SU-DHL-6 (cell line): Measurements from ENCODE around the gene KLHDC3.

ENCODE experiments used
- H2AFZ ChIP-seq: fragments of 200-600 bp; sonication (generic); 2 replicates; pipeline ENCODE4 v1.6.1; 2014; ENCODE audit warnings: low read depth, mild to moderate bottlenecking, moderate library complexity, mixed read lengths, antibody characterized with exemption, low read length; ENCODE audit not compliant: severe bottlenecking
- H3F3A ChIP-seq: fragments of 200-600 bp; shearing (Covaris generic); 2 replicates; pipeline ENCODE4 v1.6.0; 2016; ENCODE audit warnings: antibody characterized with exemption, mild to moderate bottlenecking; ENCODE audit not compliant: insufficient read depth
- H3K27ac ChIP-seq: fragments of 200-600 bp; sonication (generic); 2 replicates; pipeline ENCODE4 v1.5.1; 2016; ENCODE audit warnings: low read depth, mild to moderate bottlenecking, low read length, moderate library complexity, mixed read lengths
- H3K27me3 ChIP-seq: fragments of 200-600 bp; sonication (generic), shearing (Covaris generic); 2 replicates; pipeline ENCODE4 v1.6.0; 2014; ENCODE audit warnings: mild to moderate bottlenecking, low read length
- H3K36me3 ChIP-seq: fragments of 200-600 bp; sonication (generic); 2 replicates; pipeline ENCODE4 v1.6.1; 2014; ENCODE audit warnings: mild to moderate bottlenecking, low read length, mixed read lengths
- H3K4me2 ChIP-seq: fragments of 300-600, 200-600 bp; shearing (Covaris generic), sonication (generic); 2 replicates; pipeline ENCODE4 v1.6.0; 2014; ENCODE audit warnings: low read length, low read depth, mild to moderate bottlenecking; ENCODE audit not compliant: poor library complexity, severe bottlenecking
- H3K4me3 ChIP-seq: fragments of 200-600 bp; sonication (generic); 2 replicates; pipeline ENCODE4 v1.5.1; 2014; ENCODE audit warnings: antibody characterized with exemption, low read length, mild to moderate bottlenecking, mixed read lengths; ENCODE audit not compliant: insufficient read depth, poor library complexity, severe bottlenecking
- H3K79me2 ChIP-seq: fragments of 200-600 bp; sonication (generic); 2 replicates; pipeline ENCODE4 v1.6.1; 2014; ENCODE audit warnings: mild to moderate bottlenecking, low read length, moderate library complexity; ENCODE audit not compliant: insufficient read depth
- H3K9ac ChIP-seq: fragments of 200-600 bp; sonication (generic); 2 replicates; pipeline ENCODE4 v1.7.0; 2014; ENCODE audit warnings: mild to moderate bottlenecking, low read length
- H3K9me2 ChIP-seq: fragments of 200-600 bp; sonication (generic); replicated peaks from 2 replicates; pipeline ENCODE4 v1.6.1; 2014; ENCODE audit warnings: low read length; ENCODE audit not compliant: insufficient read depth
- H3K9me3 ChIP-seq: fragments of 200-600 bp; sonication (generic); 2 replicates; pipeline ENCODE4 v1.6.1; 2014; ENCODE audit warnings: low read length, mixed read lengths; ENCODE audit not compliant: insufficient read depth
- H4K20me1 ChIP-seq: fragments of 200-600 bp; sonication (generic); 2 replicates; pipeline ENCODE4 v1.6.1; 2014; ENCODE audit warnings: low read depth, mild to moderate bottlenecking, antibody characterized with exemption, low read length, moderate library complexity, mixed read lengths
- EZH2phosphoT487 ChIP-seq: fragments of 200-600 bp; sonication (generic), shearing (Covaris generic); conservative IDR thresholded peaks from 2 replicates; pipeline ENCODE4 v1.6.1; 2018; ENCODE audit warnings: mild to moderate bottlenecking, antibody characterized with exemption, low read length, moderate library complexity, mixed read lengths
- TF ChIP-seq, protein P1 (sequence below): fragments of 200-600 bp; sonication (generic); IDR thresholded peaks from one replicate; pipeline ENCODE4 v1.5.1; 2017; ENCODE audit warnings: antibody characterized with exemption, mild to moderate bottlenecking, low read length, moderate library complexity; ENCODE audit not compliant: insufficient read depth, poor library complexity, severe bottlenecking

KLHDC3 gene

DNA sequence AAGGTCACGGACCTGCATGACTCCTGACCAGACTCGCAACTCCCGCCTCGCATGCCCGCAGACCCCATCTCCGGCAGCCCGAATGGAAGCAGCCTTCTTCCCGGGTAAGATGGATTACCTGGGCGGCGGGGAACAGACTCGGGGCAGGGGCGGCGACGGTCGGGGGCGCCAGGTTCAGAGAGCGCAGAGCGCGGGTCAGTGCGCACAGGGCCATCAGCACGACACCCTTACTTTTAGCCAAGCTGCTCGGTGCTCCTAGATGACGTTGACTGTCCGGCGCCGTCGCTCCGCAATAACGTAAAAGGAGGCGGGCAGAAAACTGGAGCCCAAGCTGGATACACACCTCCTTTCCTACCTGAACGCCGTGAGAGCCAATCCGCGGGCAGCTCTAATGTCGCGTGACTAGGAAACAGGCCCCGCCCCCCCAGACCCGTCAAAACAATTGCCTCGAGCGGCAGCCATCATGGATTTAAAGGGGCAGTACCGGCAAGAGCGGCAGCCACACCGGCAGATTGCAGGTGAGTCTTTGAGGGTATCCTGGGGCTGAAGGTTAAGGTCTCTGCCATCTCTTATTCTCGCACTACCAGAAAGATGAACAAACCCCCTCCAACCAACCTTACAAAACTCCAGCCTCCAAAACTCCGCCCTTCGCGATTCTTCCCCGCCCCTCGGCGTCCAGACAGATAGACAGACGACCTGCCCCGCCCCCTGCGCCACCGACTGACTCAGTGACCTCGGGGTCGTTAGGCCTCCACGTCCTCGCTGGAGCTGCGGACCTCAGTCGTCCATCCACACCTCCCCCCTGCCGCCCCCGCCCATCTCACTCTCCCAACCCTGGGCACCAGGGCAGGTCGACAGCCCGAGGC lies 45.4 kb downstream of the KLHDC3 start, which contains the start of the genes KLC4 and MRPL2:
TSS of gene KLC4 (plus strand) at position 464 of the 866 bp plus-strand sequence. CDS start 1,705 bp downstream, outside the sequence.
TSS of gene MRPL2 (minus strand) at position 267 of the 866 bp plus-strand sequence. CDS start at position 214, 53 bp downstream.
- Histone ChIP-seq H4K20me1 (no peaks in the 10 kb centered on the region), H3K9ac (peak within 1 kb of the TSS; percentile 86), H3K9me3 (no peaks in the 10 kb centered on the region), H3K4me2 (peak within 1 kb of the TSS; percentile 85), H2AFZ (peak within 1 kb of the TSS; percentile 85), H3K9me2 (no peaks in the 10 kb centered on the region), H3K36me3 (no peaks in the 10 kb centered on the region), H3F3A (0 out of 2 replicates have a peak, but pooled peaks cover 1% of the 10 kb centered on the region), H3K27me3 (no peaks in the 10 kb centered on the region), H3K27ac (peak within 1 kb of the TSS; percentile 45; the same call in 1 of the 2 replicates), H3K4me3 (peak within 1 kb of the TSS; percentile 87), H3K79me2 (peaks cover 15% of the 10 kb centered on the region)
- TF ChIP-seq, protein P1, sequence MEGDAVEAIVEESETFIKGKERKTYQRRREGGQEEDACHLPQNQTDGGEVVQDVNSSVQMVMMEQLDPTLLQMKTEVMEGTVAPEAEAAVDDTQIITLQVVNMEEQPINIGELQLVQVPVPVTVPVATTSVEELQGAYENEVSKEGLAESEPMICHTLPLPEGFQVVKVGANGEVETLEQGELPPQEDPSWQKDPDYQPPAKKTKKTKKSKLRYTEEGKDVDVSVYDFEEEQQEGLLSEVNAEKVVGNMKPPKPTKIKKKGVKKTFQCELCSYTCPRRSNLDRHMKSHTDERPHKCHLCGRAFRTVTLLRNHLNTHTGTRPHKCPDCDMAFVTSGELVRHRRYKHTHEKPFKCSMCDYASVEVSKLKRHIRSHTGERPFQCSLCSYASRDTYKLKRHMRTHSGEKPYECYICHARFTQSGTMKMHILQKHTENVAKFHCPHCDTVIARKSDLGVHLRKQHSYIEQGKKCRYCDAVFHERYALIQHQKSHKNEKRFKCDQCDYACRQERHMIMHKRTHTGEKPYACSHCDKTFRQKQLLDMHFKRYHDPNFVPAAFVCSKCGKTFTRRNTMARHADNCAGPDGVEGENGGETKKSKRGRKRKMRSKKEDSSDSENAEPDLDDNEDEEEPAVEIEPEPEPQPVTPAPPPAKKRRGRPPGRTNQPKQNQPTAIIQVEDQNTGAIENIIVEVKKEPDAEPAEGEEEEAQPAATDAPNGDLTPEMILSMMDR = no peak
- TF ChIP-seq EZH2phosphoT487 = no peak

DNA sequence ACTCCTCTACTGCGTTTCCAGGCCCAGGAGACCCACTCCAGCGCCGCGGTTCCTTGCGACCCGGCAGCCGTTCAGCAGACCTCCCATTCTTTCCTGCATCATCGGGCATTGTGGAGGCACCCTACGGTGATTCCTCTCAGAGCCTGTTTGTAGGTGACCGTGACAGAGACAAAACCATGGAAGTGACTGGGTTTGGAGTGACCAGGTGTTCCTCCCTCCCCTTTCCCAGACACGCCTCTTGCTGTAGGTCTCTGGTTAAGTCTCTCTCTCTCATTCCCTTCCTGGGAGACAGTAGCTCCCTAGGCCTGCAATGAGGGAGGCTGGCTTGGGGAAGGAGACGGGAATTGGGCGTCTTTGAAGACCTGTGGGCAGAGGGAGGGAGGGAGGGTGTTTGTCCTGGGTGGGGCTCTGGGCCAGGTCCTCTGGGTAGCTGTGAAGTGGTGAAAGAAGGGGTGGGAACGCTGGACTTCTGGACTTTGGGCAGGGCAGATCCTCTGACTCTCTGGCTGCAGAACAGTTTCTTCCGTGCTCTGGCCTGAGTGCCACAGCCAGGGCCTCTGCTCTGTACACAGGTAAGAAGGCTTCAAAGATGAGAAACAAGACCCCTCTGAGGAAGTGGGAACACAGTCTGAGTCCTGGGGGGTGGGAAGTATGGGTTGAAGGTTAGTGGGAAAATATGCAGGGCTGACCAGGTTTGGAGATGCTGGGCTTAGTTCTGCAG lies 46.1 kb downstream of the KLHDC3 start:
- no peak for TF ChIP-seq EZH2phosphoT487
- TF ChIP-seq, protein P1 = no peak
- H3K4me3 ChIP-seq = peak overlapping the region; percentile 87
- H3K79me2 ChIP-seq = peaks cover 15% of the 10 kb centered on the region
- no peaks in the 10 kb centered on the region for H3K9me3 ChIP-seq
- H4K20me1 ChIP-seq = no peaks in the 10 kb centered on the region
- peak overlapping the region; percentile 86 for H3K9ac ChIP-seq
- H3K9me2 ChIP-seq = no peaks in the 10 kb centered on the region
- H3F3A ChIP-seq = no peaks in the 10 kb centered on the region
- peak overlapping the region; percentile 71 for H3K4me2 ChIP-seq
- H2AFZ ChIP-seq = peak overlapping the region; percentile 85
- H3K27ac ChIP-seq = no peak overlapping the region
- H3K36me3 ChIP-seq = no peaks in the 10 kb centered on the region
- H3K27me3 ChIP-seq = no peaks in the 10 kb centered on the region

DNA sequence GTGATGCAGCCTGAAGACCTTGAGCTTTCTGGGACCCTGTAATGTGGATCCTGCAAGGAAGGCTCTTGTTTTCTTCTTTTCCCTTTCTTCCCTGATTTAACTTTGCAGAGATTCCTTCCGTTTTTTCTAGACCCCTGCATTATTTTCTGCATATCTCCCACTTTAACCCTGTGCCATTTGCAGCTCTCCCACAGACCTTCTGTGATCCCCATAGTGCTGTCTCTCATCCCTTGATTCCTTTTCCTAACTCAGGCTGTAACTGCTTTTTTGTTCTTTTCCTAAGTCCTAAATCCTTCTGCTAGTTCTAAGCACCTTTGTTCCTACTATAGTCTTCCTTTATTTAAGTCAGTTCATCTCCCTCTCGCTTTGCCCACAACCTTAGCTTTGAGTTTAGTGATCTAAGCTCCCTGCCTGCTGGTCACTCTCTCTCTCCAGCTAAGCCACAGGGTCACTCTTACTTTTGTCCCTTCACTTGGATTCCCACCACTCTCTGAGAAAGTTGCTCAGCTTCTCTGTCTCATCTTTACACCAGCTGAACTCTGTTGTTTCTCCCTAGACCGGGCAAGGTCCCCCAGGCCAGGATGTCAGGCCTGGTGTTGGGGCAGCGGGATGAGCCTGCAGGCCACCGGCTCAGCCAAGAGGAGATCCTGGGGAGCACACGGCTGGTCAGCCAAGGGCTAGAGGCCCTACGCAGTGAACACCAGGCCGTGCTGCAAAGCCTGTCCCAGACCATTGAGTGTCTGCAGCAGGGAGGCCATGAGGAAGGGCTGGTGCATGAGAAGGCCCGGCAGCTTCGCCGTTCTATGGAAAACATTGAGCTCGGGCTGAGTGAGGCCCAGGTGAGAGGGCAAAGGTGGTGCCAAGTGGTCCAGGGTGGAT lies 46.9 kb downstream of the KLHDC3 start:
- H3K36me3 ChIP-seq = no peaks in the 10 kb centered on the region
- no peaks in the 10 kb centered on the region for H3K9me3 ChIP-seq
- H3K27ac ChIP-seq = no peak overlapping the region
- no peaks in the 10 kb centered on the region for H3F3A ChIP-seq
- H2AFZ ChIP-seq = no peak overlapping the region
- no peaks in the 10 kb centered on the region for H3K9me2 ChIP-seq
- peak overlapping the region; percentile 86; the same call in 1 of the 2 replicates for H3K9ac ChIP-seq
- no peaks in the 10 kb centered on the region for H4K20me1 ChIP-seq
- no peak overlapping the region for H3K4me3 ChIP-seq
- peaks cover 15% of the 10 kb centered on the region for H3K79me2 ChIP-seq
- TF ChIP-seq, protein P1 = no peak
- no peak for TF ChIP-seq EZH2phosphoT487
- H3K27me3 ChIP-seq = no peaks in the 10 kb centered on the region
- peak overlapping the region; percentile 71 for H3K4me2 ChIP-seq
